PC-3 (cell line): Measurements from ENCODE around the gene SBNO2. TPM values are rescaled to one million over a fixed set of nuclear protein-coding genes. Genes with fewer than 3 reads are reported as not detected.

Experiments used
- ATAC-seq: fragments of 200-7000 bp; cut with Tn5 transposase; 2 replicates; pipeline ENCODE4 v1.9.1; 2020; ENCODE audit warnings: mild to moderate bottlenecking, moderate library complexity
- BruUV-seq: library from RNA; stranded (reverse); fragments of 400-500 nt; replicated peaks from 2 replicates; lab custom pipeline; 2021; lab: Mats Ljungman, UMichigan
- CTCF ChIA-PET: fragments of 300-600 bp; sonication (Branson Sonifier 250); formaldehyde crosslinking; loops from one replicate; lab custom pipeline; 2022; ENCODE audit warnings: antibody characterized with exemption; lab: Charles Lee
- POLR2A ChIA-PET: fragments of 300-600 bp; sonication (Branson Sonifier 250); formaldehyde crosslinking; loops from one replicate; lab custom pipeline; 2022; ENCODE audit warnings: antibody characterized with exemption; ENCODE audit not compliant: unreplicated experiment; lab: Charles Lee
- DNase-seq: peaks from one replicate; pipeline ENCODE4 v3.0.0-alpha.2; 2015
- H2AFZ ChIP-seq: fragments of 300-600 bp; sonication (generic); 2 replicates; pipeline ENCODE4 v1.6.0; 2016; ENCODE audit warnings: antibody characterized with exemption, low read length
- H3F3A ChIP-seq: fragments of 300-600 bp; sonication (generic); one replicate; pipeline ENCODE4 v1.6.0; 2017; ENCODE audit warnings: antibody characterized with exemption, low read length, control low read depth, mild to moderate bottlenecking; ENCODE audit not compliant: unreplicated experiment
- H3K27ac ChIP-seq: fragments of 300-600 bp; sonication (generic); 2 replicates; pipeline ENCODE4 v1.5.1; 2016; ENCODE audit warnings: mild to moderate bottlenecking, low read length
- H3K27me3 ChIP-seq: fragments of 300-600 bp; sonication (generic); 2 replicates; pipeline ENCODE4 v1.6.1; 2016; ENCODE audit warnings: low read length, mixed read lengths
- H3K36me3 ChIP-seq: fragments of 300-600 bp; sonication (generic); 2 replicates; pipeline ENCODE4 v1.6.1; 2016; ENCODE audit warnings: low read depth, mixed run types, low read length, mixed read lengths
- H3K4me1 ChIP-seq: fragments of 300-600 bp; sonication (generic); 2 replicates; pipeline ENCODE4 v1.5.1; 2016; ENCODE audit warnings: low read length; ENCODE audit not compliant: insufficient read depth
- H3K4me2 ChIP-seq: fragments of 300-600 bp; sonication (generic); 2 replicates; pipeline ENCODE4 v1.6.0; 2016; ENCODE audit warnings: low read length
- H3K4me3 ChIP-seq: fragments of 300-600 bp; sonication (generic); 2 replicates; pipeline ENCODE4 v1.5.1; 2016; ENCODE audit warnings: mild to moderate bottlenecking, low read length, mixed read lengths
- H3K79me2 ChIP-seq: fragments of 300-600 bp; sonication (generic); 2 replicates; pipeline ENCODE4 v1.6.1; 2017; ENCODE audit warnings: low read length, mixed read lengths
- H3K9ac ChIP-seq: fragments of 300-600 bp; sonication (generic); 2 replicates; pipeline ENCODE4 v1.6.0; 2016; ENCODE audit warnings: mild to moderate bottlenecking, low read length
- H3K9me2 ChIP-seq: fragments of 300-600 bp; sonication (generic); replicated peaks from 2 replicates; pipeline ENCODE4 v1.6.1; 2016; ENCODE audit warnings: mixed run types, low read length, mixed read lengths
- H3K9me3 ChIP-seq: fragments of 300-600 bp; sonication (generic); 2 replicates; pipeline ENCODE4 v1.6.1; 2016; ENCODE audit warnings: low read length, mixed read lengths
- H4K20me1 ChIP-seq: fragments of 300-600 bp; sonication (generic); 2 replicates; pipeline ENCODE4 v1.6.1; 2016; ENCODE audit warnings: low read length, mixed read lengths
- EZH2 ChIP-seq: fragments of 300-600 bp; sonication (generic); IDR thresholded peaks from one replicate; pipeline ENCODE4 v1.6.1; 2017; ENCODE audit warnings: antibody characterized with exemption, mild to moderate bottlenecking, low read length; ENCODE audit not compliant: unreplicated experiment
- EZH2phosphoT487 ChIP-seq: fragments of 300-600 bp; sonication (generic); IDR thresholded peaks from 2 replicates; pipeline ENCODE4 v1.6.1; 2018; ENCODE audit warnings: mild to moderate bottlenecking, antibody characterized with exemption, low read length, borderline replicate concordance
- intact Hi-C: fragments of 100-400 bp; cut with micrococcal nuclease; formaldehyde crosslinking; loops from 2 replicates; pipeline ENCODE4 v1.9.0; 2023
- total RNA-seq: library from RNA; depleted of rRNA; stranded (reverse); fragments of >200 nt; gene quantifications from 2 replicates; pipeline ENCODE4 v1.2.3, GENCODE V29; 2014
- TF ChIP-seq, protein P1 (sequence below): fragments of 300-600 bp; sonication (generic); conservative IDR thresholded peaks from 2 replicates; pipeline ENCODE4 v1.5.1; 2017; ENCODE audit warnings: antibody characterized with exemption, low read depth, mild to moderate bottlenecking, low read length

The SBNO2 gene
- total RNA-seq, 1 experiment from 2014 or later = 62.4 TPM

DNA sequence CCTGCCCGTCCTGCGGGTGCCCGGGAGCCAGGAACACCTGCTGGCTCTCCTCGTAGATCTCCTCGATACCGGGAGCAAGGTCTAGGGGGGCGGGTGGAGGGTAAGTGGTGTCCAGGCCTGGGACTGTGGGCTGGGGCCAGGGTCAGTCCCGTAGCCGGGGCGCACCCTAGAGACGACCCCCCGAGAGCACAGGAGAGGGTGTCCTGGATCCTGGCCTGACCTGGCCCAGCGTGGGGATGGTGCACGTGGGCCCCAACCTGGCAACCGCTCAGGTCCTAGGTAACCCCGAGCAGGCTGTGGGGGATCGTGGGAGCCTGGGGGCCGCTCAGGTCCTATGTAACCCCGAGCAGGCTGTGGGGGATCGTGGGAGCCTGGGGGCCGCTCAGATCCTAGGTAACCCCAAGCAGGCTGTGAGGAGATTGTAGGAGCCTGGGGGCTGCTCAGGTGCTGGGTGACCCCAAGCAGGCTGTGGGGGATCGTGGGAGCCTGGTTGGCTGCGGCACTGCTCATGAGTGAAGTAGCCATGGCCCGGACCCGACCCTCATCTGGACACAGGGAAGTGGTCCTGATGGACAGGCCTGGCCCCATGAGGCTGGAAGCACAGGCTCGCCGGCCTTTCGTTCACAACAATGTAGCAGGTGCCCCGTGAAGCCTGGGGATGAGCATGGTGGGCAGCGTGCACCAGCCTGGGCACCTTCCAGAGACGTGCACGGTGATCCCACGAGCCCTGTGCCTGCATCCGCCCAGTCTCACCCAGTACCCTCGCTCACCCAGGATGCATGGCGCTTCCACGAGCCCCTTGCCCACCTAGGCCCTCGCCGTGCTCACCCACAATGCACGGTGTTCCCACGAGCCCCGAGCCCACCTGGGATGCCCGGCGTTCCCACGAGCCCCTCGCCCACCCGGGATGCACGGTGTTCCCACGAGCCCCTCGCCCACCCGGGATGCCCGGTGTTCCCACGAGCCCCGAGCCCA, 64.1 kb downstream of the SBNO2 start:
- Histone ChIP-seq H3K79me2 (peaks cover 3% of the 10 kb centered on the region; the same call in 1 of the 2 replicates), H3K36me3 (no peaks in the 10 kb centered on the region; the same call in 1 of the 2 replicates), H3K27ac (no peak overlapping the region), H3K27me3 (no peaks in the 10 kb centered on the region), H3K4me3 (no peak overlapping the region), H3K9me2 (no peaks in the 10 kb centered on the region), H3K9ac (no peak overlapping the region), H3K4me1 (0 out of 2 replicates have a peak, but pooled peaks cover 3% of the 10 kb centered on the region), H3K4me2 (no peak overlapping the region), H3F3A (peaks cover 4% of the 10 kb centered on the region), H2AFZ (no peak overlapping the region), H3K9me3 (no peaks in the 10 kb centered on the region), H4K20me1 (peaks cover 3% of the 10 kb centered on the region; the same call in 1 of the 2 replicates)
- ATAC-seq (no peak), DNase-seq (no peak)
- intact Hi-C loops = loop anchor here (5.0 to 10.0 kb wide), 2 partner anchors 65 to 82 kb away; partner anchors contain the start of gene SBNO2
- BruUV-seq = no TSS peak
- CTCF ChIA-PET = no interaction called here
- TF ChIP-seq, protein P1, sequence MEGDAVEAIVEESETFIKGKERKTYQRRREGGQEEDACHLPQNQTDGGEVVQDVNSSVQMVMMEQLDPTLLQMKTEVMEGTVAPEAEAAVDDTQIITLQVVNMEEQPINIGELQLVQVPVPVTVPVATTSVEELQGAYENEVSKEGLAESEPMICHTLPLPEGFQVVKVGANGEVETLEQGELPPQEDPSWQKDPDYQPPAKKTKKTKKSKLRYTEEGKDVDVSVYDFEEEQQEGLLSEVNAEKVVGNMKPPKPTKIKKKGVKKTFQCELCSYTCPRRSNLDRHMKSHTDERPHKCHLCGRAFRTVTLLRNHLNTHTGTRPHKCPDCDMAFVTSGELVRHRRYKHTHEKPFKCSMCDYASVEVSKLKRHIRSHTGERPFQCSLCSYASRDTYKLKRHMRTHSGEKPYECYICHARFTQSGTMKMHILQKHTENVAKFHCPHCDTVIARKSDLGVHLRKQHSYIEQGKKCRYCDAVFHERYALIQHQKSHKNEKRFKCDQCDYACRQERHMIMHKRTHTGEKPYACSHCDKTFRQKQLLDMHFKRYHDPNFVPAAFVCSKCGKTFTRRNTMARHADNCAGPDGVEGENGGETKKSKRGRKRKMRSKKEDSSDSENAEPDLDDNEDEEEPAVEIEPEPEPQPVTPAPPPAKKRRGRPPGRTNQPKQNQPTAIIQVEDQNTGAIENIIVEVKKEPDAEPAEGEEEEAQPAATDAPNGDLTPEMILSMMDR = no peak
- TF ChIP-seq EZH2 (no peak), EZH2phosphoT487 (no peak)
- POLR2A ChIA-PET = no interaction called here

DNA sequence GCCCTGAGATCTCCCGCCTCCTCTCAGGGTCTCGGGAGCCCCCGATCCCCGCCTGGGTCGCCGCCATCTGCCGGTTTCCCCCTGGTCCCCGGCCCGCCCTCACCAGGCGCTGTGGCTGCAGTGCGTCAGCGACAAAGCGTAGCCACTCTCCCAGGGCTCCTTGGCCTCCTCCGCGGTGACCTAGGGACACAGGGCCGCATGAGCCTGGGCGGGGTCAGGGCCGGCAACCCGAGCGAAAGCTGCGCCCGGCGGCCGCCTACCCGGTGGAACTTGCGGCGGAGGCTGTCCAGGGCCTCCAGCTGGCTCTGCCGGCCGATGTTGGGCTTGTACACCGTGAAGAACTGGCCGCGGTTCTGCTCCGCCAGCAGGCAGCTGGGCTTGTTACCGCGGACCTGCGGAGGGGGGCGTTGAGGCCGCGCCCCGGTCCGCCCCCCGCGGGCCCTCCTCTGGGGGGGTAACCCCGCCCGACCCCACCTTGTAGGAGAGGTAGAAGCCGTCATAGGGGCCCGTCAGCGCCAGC, 65.0 kb downstream of the SBNO2 start:
- ChIA-PET POLR2A (no interaction called here), CTCF (no interaction called here)
- Histone ChIP-seq H3K27me3 (no peaks in the 10 kb centered on the region), H3K9me2 (no peaks in the 10 kb centered on the region), H3F3A (peaks cover 4% of the 10 kb centered on the region), H3K4me3 (no peak overlapping the region), H3K27ac (no peak overlapping the region), H3K4me2 (no peak overlapping the region), H4K20me1 (peaks cover 3% of the 10 kb centered on the region; the same call in 1 of the 2 replicates), H3K9ac (no peak overlapping the region), H2AFZ (no peak overlapping the region), H3K36me3 (no peaks in the 10 kb centered on the region; the same call in 1 of the 2 replicates), H3K79me2 (peaks cover 6% of the 10 kb centered on the region; the same call in 1 of the 2 replicates), H3K9me3 (no peaks in the 10 kb centered on the region), H3K4me1 (0 out of 2 replicates have a peak, but pooled peaks cover 4% of the 10 kb centered on the region)
- BruUV-seq = no TSS peak
- ATAC-seq (no peak), DNase-seq (no peak)
- intact Hi-C loops = loop anchor here (10.0 kb wide), 1 partner anchor 66 kb away; the partner anchor contains the start of gene SBNO2
- TF ChIP-seq, protein P1 = no peak
- TF ChIP-seq EZH2phosphoT487 (no peak), EZH2 (no peak)
